Fibroblast of lung (primary cell): ENCODE data around the gene GALNT2. TPM values are rescaled to one million over a fixed set of nuclear protein-coding genes. Genes with fewer than 3 reads are reported as not detected.

Source experiments
- DNase-seq, 2 donors: peaks; one replicate each; pipeline versions ENCODE4 v3.0.0 to v3.0.0-alpha.2; 2010; ENCODE audit warnings: low read depth in 2 of 2
- H2AFZ ChIP-seq: 2 replicates; pipeline ENCODE4 v1.5.1; 2012; ENCODE audit warnings: low read length, control low read depth, inconsistent platforms
- H3K27ac ChIP-seq: 2 replicates; pipeline ENCODE4 v1.5.1; 2011; ENCODE audit warnings: low read length, control low read depth; ENCODE audit not compliant: insufficient read depth
- H3K27me3 ChIP-seq: 2 replicates; pipeline ENCODE4 v1.5.1; 2011; ENCODE audit warnings: mild to moderate bottlenecking, low read length; ENCODE audit not compliant: control insufficient read depth, insufficient read depth
- H3K36me3 ChIP-seq: 2 replicates; pipeline ENCODE4 v1.5.1; 2011; ENCODE audit warnings: low read length; ENCODE audit not compliant: control insufficient read depth, insufficient read depth
- H3K4me1 ChIP-seq: 2 replicates; pipeline ENCODE4 v1.5.1; 2011; ENCODE audit warnings: low read length; ENCODE audit not compliant: control insufficient read depth, insufficient read depth; ENCODE audit errors: extremely low read depth
- H3K4me2 ChIP-seq: 2 replicates; pipeline ENCODE4 v1.5.1; 2011; ENCODE audit warnings: low read length, control low read depth; ENCODE audit not compliant: insufficient read depth; ENCODE audit errors: extremely low read depth
- H3K4me3 ChIP-seq, 4 experiments: fragments of 200-600 bp in 1 of 4; sonication (generic) in 1 of 4; replicated peaks in 1 of 4; 2 replicates each; pipeline ENCODE4 v1.5.1; 2011 to 2016; ENCODE audit warnings: low read length in 4 of 4, low read depth in 3 of 4, mild to moderate bottlenecking in 3 of 4, control low read depth in 2 of 4, inconsistent platforms in 1 of 4, mixed read lengths in 1 of 4; ENCODE audit not compliant: insufficient read depth in 1 of 4; ENCODE audit errors: control extremely low read depth in 1 of 4
- H3K79me2 ChIP-seq: 2 replicates; pipeline ENCODE4 v1.5.1; 2012; ENCODE audit warnings: mild to moderate bottlenecking, low read length, inconsistent platforms; ENCODE audit not compliant: control insufficient read depth, insufficient read depth
- H3K9ac ChIP-seq: 2 replicates; pipeline ENCODE4 v1.5.1; 2011; ENCODE audit warnings: mild to moderate bottlenecking, low read length, control low read depth; ENCODE audit not compliant: insufficient read depth
- H3K9me3 ChIP-seq: 2 replicates; pipeline ENCODE4 v1.5.1; 2012; ENCODE audit warnings: low read depth, low read length; ENCODE audit not compliant: control insufficient read depth, insufficient read depth
- H4K20me1 ChIP-seq: 2 replicates; pipeline ENCODE4 v1.5.1; 2011; ENCODE audit warnings: low read length; ENCODE audit not compliant: control insufficient read depth, insufficient read depth; ENCODE audit errors: extremely low read depth
- CTCF ChIP-seq, 2 donors: IDR thresholded peaks in 1 of 2; conservative IDR thresholded peaks in 1 of 2; 1 replicate in 1 of 2; 2 replicates in 1 of 2; pipeline ENCODE4 v1.5.1; 2011 to 2012; ENCODE audit warnings: low read length in 2 of 2, control low read depth in 1 of 2, inconsistent platforms in 1 of 2, low read depth in 1 of 2, mild to moderate bottlenecking in 1 of 2
- EZH2 ChIP-seq: IDR thresholded peaks from 2 replicates; pipeline ENCODE4 v1.5.1; 2012; ENCODE audit warnings: low read length, control low read depth, mild to moderate bottlenecking; ENCODE audit errors: missing control alignments
- polyA plus RNA-seq, 2 donors: library from polyadenylated mRNA; depleted of rRNA in 1 of 2; stranded (reverse) in 1 of 2; unstranded in 1 of 2; fragments of >200 nt; gene quantifications; 2 replicates each; pipeline ENCODE4 v1.2.1, GENCODE V29; 2011 to 2012; ENCODE audit warnings: missing spikeins in 1 of 2
- total RNA-seq: library from RNA; depleted of rRNA; stranded (reverse); fragments of >200 nt; gene quantifications from 2 replicates; pipeline ENCODE4 v1.2.1, GENCODE V29; 2014

The GALNT2 gene
- total and polyA plus RNA-seq, 2 donors (not counting 1 experiment from before 2014, with no cell fraction given), result 106 to 115 TPM

DNA sequence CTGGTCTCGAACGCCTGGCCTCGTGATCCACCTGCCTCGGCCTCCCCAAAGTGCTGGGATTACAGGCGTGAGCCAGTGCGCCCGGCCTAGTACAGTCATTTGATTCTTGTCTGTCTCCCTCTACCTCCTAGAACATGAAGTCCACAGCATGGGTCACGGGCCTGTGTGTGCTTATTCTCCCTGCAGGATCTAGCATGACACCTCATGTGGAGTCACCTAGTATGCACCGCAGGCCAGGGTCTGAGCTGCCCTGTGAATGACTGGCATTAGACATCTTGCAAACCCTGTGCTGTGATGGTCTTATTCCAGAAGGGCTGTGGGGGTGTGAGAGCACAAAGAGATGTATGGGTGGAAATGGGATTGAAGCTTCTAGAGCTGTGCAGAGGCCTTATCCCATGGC is 133.2 kb downstream of the GALNT2 start:
- peaks cover 3% of the 10 kb centered on the region for H3K36me3 ChIP-seq
- no peaks in the 10 kb centered on the region for H4K20me1 ChIP-seq
- H3K9ac ChIP-seq, result no peak overlapping the region
- H3K27ac ChIP-seq, result no peak overlapping the region
- no peaks in the 10 kb centered on the region for H3K27me3 ChIP-seq
- no peaks in the 10 kb centered on the region for H3K9me3 ChIP-seq
- no peaks in the 10 kb centered on the region for H3K79me2 ChIP-seq
- no peak overlapping the region for H3K4me2 ChIP-seq
- no peak overlapping the region for H3K4me3 ChIP-seq
- no peak for DNase-seq
- no peaks in the 10 kb centered on the region for H3K4me1 ChIP-seq
- no peak overlapping the region for H2AFZ ChIP-seq
- TF ChIP-seq EZH2 (no peak), CTCF (conservative IDR thresholded peaks at IDR 0.05 in 1 of 2, IDR thresholded peaks at IDR 0.05 in 1 of 2; ENCODE audit: low read depth in 1 of 2, low read length in 2 of 2) (no peak)

DNA sequence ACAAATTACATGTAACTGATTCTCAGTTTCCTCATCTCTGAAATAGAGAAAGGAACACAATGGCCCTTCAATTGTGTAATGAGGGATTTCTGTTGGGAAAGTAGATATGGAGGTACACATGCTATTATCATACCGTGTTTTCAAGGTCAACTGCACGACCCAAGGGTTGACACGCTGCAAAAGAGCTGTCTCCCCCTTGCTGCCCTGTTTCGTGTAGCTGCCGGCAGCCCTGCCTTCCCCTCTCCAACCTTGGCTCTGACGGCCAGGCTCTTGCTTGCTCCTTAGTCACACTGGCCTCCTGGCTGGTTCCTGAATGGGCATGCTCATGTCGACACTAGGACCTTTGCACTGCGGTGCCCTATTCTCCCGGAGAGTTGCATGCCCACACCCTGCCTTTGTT is 134.4 kb downstream of the GALNT2 start:
- H3K27me3 ChIP-seq, result no peaks in the 10 kb centered on the region
- TF ChIP-seq EZH2, result no peak
- no peak for TF ChIP-seq CTCF (conservative IDR thresholded peaks at IDR 0.05 in 1 of 2, IDR thresholded peaks at IDR 0.05 in 1 of 2; ENCODE audit: low read depth in 1 of 2, low read length in 2 of 2)
- no peaks in the 10 kb centered on the region for H3K79me2 ChIP-seq
- H3K4me2 ChIP-seq, result no peak overlapping the region
- H4K20me1 ChIP-seq, result no peaks in the 10 kb centered on the region
- no peak overlapping the region for H3K9ac ChIP-seq
- DNase-seq, result no peak
- no peak overlapping the region for H2AFZ ChIP-seq
- no peak overlapping the region for H3K27ac ChIP-seq
- H3K4me1 ChIP-seq, result no peaks in the 10 kb centered on the region
- H3K36me3 ChIP-seq, result peaks cover 3% of the 10 kb centered on the region
- H3K4me3 ChIP-seq, result no peak overlapping the region
- H3K9me3 ChIP-seq, result no peaks in the 10 kb centered on the region

- Histone ChIP-seq H3K36me3 (peaks cover 3% of the 10 kb centered on the region), H3K4me3 (no peak overlapping the region), H3K4me1 (no peaks in the 10 kb centered on the region), H2AFZ (no peak overlapping the region), H4K20me1 (no peaks in the 10 kb centered on the region), H3K9me3 (no peaks in the 10 kb centered on the region), H3K27me3 (no peaks in the 10 kb centered on the region), H3K9ac (no peak overlapping the region), H3K27ac (no peak overlapping the region), H3K79me2 (peaks cover 1% of the 10 kb centered on the region), H3K4me2 (no peak overlapping the region)
- DNase-seq, result peak; percentile 35 to 38
- TF ChIP-seq EZH2 (no peak), CTCF (conservative IDR thresholded peaks at IDR 0.05 in 1 of 2, IDR thresholded peaks at IDR 0.05 in 1 of 2; ENCODE audit: low read depth in 1 of 2, low read length in 2 of 2) (no peak)
These were observed 137.8 kb downstream of the GALNT2 start for GRCh38 chr1:230204842-230205241.
